GM18858 (cell line): ENCODE data around the gene LRRC56.

Experiments
- ATAC-seq: cut with Tn5 transposase; IDR thresholded peaks from one replicate; pipeline ENCODE4 v1.9.1; 2021; ENCODE audit not compliant: unreplicated experiment

LRRC56 gene, protein sequence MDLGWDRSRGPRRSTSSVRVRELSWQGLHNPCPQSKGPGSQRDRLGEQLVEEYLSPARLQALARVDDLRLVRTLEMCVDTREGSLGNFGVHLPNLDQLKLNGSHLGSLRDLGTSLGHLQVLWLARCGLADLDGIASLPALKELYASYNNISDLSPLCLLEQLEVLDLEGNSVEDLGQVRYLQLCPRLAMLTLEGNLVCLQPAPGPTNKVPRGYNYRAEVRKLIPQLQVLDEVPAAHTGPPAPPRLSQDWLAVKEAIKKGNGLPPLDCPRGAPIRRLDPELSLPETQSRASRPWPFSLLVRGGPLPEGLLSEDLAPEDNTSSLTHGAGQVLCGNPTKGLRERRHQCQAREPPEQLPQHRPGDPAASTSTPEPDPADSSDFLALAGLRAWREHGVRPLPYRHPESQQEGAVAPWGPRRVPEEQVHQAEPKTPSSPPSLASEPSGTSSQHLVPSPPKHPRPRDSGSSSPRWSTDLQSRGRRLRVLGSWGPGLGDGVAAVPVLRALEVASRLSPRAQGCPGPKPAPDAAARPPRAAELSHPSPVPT

DNA sequence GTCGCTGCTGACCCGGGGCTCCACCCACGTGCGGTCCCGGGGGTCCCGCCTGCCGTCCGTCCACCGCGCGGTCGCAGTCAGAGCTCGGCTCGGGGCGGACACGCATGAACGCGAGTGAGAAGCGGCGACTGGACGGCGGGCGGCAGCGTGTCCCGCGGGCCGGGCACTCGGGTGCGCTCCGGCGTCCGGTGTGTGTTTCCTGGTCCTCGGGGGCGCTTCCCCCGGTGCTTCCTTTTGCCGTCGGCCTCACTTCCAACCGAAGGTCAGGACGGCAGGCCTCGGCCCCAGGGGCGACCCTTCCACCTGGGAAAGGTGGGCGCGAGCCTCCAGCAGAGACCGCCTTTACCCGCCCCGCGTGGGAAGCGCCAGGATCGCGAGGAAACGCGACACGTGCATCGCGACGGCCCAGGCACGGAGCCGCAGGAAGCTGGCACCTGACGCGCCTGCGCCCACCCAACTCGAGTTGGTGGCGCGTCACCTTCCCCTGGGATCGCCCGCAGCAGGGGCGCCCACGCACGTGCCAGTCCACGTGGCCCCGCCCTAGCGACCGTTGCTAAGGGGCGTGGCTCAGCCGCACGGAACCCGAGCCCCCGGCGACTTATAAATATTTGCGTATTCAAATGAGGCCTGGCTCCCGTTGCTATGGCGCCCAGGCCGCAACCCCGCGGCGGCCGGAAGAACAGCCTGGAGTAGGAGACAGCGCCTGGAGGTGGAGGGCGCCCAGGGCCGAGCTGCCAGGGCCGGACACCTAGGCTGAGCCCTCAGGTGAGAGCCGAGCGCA is at the start of gene LRRC56:
LRRC56 (plus strand) TSS at position 687 of the 781 bp plus-strand sequence. CDS start 3,158 bp downstream, outside the sequence.
- ATAC-seq = peak; percentile 41

DNA sequence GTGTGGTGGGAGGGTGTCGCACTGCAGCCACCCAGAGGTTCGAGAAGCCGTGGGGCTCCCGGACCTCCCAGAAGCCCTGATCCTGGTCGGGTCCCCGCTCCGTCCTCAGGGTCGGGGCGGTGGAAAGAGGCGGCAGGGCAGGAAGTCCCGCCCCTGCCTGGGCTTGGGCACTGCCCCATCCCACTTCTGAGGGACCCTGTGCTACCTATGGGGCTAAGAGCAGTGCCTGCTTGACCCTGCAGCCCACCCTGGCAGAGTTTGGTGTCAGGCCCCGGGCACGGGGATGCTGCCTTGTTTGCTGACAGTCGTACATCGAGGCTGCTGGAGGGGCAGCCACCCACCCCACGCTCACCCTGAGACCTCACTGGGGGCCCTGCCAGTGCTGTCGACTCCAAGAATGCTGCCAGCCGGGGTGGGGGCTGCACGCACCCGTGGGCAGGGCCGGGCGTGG is 49.7 kb upstream of the LRRC56 start:
- no peak for ATAC-seq

DNA sequence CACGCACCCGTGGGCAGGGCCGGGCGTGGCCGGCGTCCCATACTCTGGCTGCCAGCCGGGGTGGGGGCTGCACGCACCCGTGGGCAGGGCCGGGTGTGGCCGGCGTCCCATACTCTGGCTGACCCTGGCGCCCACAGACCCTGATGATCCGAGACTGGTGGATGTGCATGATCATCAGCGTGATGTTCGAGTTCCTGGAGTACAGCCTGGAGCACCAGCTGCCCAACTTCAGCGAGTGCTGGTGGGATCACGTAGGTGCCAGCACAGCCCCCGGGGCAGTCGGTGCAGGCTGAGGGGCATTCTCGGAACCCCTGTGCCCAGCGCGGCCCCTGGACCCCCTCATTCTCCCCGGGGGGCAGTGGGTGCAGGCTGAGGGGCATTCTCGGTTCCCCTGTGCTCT is 49.3 kb upstream of the LRRC56 start:
- no peak for ATAC-seq

DNA sequence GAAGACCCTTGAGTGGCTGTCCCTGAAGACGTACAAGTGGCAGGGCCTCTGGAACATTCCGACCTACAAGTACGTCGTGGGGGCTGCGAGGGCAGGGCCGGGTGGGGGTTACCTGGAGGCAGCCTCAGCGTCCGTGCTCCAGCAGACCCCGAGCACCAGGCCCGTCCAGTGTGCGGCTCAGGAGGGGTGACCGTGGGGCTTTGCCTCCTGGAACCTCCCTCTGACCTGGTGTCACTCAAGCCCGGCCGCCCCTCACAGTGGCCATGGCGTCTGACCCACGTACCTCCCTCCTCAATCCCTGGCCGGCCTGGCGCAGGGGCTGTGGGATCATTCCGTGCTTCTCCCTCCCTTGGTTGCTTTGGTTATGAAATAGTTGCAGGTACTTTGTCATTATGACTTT is 48.7 kb upstream of the LRRC56 start:
- no peak for ATAC-seq

DNA sequence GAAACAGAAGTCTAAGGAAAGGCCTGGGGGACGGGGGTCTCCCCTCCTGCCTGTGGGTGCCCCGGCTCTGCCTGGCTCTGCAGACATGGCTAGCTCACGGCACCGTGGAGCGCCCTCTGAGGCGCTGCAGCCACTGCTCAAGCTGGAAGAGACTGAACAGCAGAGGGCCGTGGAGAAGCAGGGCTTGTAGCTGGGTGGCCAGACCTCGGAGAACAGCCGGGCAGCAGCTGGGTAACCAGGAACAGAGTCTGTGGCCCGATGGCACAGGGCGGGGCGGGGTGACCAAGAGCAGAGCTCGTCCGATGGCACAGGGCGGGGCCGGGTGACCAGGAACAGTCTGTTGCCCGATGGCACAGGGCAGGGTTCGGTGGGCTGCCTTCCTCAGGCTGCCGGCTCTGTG is 48.3 kb upstream of the LRRC56 start:
- no peak for ATAC-seq

DNA sequence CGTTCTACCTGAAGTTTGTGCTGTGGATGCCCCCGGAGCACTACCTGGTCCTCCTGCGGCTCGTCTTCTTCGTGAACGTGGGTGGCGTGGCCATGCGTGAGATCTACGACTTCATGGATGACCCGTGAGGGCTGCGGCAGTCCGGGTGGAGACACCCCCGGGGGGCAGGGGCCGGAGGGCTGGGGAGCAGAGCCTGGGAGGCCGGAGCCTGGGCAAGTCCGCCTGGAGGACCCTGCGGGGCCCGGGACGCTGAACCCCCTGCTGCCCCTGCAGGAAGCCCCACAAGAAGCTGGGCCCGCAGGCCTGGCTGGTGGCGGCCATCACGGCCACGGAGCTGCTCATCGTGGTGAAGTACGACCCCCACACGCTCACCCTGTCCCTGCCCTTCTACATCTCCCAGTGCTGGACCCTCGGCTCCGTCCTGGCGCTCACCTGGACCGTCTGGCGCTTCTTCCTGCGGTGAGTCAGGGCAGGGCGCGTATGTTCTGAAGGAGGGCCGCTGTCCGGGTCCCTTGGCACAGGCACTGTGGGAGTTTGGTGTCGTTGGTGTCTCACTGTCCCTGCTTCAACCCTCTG is 47.6 kb upstream of the LRRC56 start:
- no peak for ATAC-seq

DNA sequence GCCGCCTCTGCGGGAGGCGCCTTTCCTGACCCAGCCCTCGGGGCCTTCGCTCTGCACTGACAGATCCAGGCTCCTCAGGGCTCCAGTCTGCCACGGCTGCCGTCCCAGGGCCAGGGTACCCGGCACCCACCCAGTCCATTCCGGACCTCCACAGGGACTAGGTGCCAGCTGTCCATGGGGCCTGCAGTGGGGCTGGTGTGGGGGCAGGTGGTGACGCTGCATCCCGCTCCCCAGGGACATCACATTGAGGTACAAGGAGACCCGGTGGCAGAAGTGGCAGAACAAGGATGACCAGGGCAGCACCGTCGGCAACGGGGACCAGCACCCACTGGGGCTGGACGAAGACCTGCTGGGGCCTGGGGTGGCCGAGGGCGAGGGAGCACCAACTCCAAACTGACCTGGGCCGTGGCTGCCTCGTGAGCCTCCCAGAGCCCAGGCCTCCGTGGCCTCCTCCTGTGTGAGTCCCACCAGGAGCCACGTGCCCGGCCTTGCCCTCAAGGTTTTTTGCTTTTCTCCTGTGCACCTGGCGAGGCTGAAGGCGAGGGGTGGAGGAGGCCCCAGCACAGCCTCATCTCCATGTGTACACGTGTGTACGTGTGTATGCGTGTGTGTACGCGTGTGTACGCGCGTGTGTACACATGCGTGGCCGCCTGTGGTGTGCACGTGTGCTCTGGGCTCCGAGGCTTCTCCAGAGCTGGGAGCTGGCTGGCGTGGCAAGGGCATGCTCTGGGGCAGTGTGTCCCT is 47.0 kb upstream of the LRRC56 start:
- no peak for ATAC-seq

DNA sequence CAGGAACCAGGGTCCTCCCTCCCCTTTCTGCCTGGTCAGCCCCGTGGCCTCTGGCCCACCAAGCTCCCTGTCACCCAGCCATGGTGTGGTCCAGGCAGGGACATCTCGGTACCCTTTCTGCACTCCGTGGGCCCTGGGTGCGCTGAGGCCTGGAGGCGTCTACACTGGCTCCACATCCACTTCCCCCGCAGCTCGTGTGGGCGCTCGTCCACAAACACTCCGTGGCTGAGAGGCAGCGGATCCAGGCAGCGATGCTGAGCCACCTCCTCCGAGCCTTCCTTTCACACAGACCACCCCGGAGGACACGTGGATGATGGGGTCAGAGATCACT is 46.4 kb upstream of the LRRC56 start:
- ATAC-seq = no peak

DNA sequence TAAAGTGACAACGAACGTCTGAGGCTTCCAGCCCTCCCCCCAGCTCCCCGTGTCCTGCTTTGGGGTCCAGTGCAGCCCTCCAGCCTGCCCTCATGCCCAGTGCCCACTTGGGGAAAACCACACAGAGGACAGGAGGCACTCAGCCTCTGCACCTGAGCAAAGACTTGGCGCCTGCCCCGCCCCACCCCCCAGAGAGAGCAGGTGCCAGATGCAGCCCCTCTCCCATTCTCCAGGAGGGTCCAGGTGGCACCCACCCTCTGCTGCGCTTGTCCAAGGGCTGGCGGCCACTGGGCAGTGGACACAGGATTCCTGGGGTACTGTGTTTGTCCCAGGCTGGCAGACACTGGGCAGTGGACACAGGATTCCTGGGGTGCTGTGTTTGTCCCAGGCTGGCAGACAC is 46.0 kb upstream of the LRRC56 start:
- no peak for ATAC-seq

DNA sequence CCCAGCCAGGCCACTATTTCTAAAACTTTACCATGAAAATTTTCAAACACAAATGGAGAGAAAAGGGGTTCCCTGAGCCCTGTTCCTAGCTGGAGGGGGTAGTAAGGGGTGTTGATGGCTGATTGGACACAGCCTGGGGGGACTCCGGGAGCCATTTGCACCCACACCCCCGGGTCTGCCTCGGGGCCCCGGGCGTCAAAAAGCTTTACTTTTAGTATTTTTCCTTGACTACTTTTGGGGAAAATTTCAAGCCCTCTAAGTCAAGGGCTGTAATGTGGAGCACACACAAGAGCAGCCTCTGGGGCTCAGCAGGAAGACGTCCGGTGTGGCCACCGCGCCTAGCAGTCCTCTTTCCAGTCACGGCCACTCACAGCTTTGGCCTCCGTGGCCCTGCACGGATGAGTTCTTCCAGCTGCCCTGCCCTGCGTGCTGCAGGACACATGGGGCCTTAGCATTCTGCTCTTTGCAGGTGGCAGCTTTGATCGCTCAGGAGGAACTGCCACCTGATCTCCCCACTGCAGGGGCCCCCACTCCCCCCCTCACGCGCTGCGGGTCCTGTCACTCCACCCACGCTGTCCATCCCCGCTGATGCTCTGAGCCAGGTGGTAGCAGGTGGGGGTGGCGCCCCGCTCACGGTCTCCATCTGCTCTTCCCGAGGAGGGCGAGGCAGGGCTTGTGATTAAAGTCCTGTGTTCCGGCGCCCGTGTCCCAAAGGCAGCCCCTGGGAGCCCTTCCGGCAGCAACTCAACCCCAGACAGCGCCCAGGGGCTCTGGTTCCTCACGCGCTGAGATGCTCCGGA is 44.7 kb upstream of the LRRC56 start:
- ATAC-seq = no peak

DNA sequence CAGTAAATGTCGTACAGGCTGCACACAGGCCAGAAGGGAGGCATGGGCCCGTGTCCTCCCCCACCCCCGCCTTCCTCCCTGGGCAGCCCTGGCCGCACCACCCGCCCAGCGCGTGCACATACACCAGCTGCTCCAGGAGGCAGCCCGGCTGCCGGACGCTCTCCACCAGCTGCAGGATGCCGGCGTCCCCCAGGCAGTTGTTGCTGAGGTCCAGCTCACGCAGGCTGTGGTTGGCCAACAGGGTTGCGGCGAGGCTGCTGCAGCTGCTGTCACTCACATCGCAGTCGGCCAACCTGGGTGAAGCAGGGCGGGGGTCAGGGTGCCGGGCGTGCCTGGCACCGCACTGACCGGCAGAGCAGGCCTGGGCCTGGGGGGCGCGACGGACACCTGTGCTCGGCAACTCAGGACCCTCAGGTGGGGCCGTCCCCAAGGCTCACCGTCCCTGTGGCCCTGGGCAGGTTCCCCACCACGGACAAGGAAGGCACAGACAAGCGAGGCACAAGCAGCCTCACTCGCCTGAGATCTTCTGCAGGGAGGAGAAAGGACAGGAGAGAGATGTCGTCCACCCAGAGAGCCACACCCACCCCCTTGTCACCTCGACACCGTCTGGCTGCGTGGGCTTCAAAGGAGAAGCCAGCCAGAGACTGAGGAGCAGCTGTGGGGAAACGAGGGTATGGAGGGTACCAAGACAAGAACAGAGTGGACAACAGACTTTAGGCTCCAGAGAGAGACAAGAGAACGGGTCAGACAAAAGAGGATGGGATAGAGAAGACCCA is 42.4 kb upstream of the LRRC56 start:
- ATAC-seq = no peak

DNA sequence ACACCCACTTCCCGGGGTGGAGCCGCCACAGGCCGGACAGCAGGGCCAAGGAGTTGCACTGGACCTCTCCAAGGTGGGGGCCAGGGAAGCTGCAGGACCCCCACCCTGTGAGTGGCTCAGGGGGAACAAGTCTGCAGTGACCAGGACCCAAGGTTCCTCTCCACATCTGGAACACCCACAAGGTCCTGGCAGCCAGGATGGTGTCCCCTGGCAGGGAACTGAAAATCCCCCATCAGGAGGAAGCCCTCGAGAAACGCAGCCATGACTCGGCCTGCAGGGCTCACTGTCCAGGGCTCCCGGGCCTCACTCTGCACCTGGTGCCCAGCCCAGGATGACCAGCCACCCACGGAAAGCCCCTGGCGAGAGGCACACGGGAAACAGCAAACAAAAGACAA is 41.8 kb upstream of the LRRC56 start:
- ATAC-seq = no peak

DNA sequence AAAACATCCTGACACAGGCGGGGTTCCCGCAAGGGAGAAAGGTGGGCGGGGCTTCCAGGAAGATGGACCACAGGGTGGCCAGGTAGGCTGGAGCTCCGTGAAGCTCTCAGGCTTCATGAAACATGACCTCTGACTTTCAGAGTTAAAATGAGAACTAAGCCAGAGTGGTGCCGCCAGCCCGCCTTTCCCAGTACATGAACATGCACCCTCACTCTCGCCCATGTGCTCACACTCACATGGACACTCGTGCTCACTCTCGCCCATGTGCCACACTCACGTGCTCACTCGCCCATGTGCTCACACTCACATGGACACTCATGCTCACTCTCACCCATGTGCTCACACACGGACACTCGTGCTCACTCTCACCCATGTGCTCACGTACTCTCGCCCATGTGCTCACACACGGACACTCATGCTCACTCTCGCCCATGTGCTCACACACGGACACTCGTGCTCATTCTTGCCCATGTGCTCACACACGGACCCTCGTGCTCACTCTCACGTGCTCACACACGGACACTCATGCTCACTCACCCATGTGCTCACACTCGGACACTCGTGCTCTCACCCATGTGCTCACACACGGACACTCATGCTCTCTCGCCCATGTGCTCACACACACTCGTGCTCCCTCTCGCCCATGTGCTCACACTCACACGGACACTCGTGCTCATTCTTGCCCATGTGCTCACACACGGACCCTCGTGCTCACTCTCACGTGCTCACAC is 40.3 kb upstream of the LRRC56 start:
- no peak for ATAC-seq

DNA sequence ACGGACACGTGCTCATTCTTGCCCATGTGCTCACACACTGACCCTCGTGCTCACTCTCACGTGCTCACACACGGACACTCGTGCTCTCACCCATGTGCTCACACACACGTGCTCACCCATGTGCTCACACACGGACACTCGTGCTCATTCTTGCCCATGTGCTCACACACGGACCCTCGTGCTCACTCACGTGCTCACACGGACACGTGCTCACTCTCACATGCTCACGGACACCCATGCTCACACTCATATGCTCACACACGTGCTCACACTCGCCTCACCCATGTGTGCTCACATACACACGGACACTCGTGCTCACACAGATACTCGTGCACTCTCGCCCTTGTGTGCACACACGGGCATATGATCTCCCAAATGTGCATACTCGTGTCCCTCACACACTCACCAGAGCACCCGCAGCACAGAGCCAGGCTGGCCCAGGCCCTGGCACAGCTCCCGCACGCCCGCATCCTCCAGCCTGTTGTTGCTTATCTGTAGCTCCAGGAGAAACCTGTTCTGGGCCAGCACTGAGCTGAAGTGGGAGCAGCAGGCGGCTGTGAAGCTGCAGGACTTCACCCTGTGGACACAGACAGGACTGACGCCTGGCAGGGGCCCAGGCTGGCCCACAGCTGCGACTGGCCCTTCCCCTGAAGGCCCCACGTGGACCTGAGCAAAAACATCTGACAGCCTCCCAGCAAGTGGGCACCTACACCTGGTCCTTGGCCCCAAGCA is 39.6 kb upstream of the LRRC56 start:
- no peak for ATAC-seq

DNA sequence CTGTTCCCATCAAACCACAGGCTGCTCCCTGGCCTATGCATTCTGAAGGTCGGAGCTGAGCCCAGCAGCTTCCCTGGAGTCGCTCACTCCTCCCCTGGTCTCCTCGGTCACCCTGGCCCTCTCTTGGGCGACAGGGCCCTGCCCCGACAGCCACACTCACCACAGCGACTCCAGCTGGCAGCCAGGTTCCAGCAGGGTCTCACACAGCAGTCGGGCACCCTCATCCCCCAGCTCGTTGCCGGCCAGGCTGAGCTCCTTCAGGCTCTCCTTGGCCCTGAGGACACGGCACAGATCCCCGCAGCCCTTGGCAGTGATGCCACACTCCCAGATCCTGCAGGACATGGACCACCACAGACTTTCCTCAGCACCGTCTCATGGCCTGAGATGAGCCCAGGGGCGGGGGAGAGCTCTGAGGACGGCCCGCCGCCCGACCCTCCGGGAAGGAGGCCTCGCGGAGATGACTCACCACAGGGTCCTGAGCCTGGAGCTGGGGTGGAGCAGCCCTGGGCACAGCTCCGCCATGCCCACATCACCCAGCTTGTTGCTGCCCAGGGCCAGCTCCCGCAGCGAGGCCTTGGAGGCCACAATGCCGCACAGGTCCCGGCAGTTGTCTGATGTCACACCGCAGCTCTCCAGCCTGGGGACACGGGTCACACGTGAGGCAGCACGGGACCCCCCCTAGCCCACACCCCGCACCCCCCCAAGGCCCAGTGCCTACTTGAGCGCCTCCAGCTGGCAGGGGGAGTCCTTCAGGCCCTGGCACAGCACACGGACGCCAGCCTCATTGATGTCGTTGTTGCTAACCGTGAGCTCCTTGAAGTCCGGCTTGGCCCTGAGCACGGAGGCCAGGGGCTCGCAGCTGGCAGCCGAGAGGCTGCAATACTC is 38.8 kb upstream of the LRRC56 start:
- no peak for ATAC-seq

DNA sequence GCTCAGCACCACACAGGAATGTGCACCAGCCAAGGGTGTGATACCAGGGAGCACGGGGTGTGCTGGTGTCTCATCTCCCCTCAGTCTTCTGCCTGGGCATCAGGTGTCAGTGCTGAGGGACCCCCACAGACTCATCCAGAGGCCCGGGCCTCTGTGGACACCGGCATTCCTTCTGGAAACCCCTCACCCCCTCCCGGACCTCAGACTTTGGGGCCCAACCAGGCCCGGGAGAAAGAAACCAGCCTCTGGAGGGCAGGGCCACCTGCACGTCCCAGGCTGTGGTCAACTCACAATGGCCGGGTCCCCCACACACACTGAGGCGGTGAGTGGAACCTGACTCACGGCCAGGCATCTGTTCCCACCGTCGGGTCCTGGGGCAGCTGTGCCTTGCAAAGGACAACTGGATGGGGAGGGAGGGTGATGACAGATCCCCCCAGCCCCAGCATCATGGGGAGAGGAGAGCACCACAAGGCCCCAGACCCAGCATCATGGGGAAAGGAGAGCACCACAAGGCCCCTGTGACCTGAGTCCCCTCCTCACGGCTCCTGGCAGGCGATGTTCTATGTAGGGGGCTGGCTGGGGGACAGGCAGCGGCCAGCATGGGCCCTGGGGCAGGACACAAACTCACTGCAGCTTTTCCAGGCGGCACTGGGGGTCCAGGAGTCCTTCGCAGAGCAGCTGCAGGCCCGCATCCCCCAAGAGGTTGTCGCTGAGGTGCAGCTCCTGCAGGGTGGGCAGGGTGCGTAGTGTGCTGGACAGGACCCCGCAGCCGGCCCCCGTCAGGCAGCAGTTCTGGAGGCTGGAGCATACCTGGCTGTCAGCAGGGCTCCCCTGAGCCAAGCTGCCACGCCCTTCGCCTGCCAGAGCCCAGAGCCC is 37.9 kb upstream of the LRRC56 start:
- no peak for ATAC-seq
